Keratinocyte (primary cell): ENCODE data around the gene KRTAP4-11. TPM values are rescaled to one million over a fixed set of nuclear protein-coding genes. Genes with fewer than 3 reads are reported as not detected.
"Not testable (repeated sequence)": the region's sequence is repeated elsewhere in the genome, so short reads cannot be mapped to it uniquely, and the experiment has no call there.

ENCODE experiments used
- DNase-seq: peaks from one replicate; pipeline ENCODE4 v3.0.0-alpha.2; 2011; ENCODE audit warnings: low read depth, missing footprints, low spot score
- FAIRE-seq: peaks from 2 replicates; lab custom pipeline; 2011; peaks lifted over from hg19 to GRCh38; lab: Jason Lieb, UNC
- H2AFZ ChIP-seq: 2 replicates; pipeline ENCODE4 v1.6.0; 2012; ENCODE audit warnings: low read length, control low read depth, inconsistent platforms; ENCODE audit not compliant: control insufficient read depth
- H3K27ac ChIP-seq: 2 replicates; pipeline ENCODE4 v1.5.1; 2011; ENCODE audit warnings: low read length; ENCODE audit not compliant: control insufficient read depth, insufficient read depth
- H3K27me3 ChIP-seq: 3 replicates; pipeline ENCODE4 v1.6.0; 2011; ENCODE audit warnings: low read length; ENCODE audit not compliant: control insufficient read depth, insufficient read depth; ENCODE audit errors: extremely low read depth
- H3K36me3 ChIP-seq, 2 experiments: 2 replicates in 1 of 2; 3 replicates in 1 of 2; pipeline ENCODE4 v1.5.1; 2011; ENCODE audit warnings: low read length in 2 of 2, mild to moderate bottlenecking in 1 of 2; ENCODE audit not compliant: control insufficient read depth in 2 of 2, insufficient read depth in 2 of 2; ENCODE audit errors: extremely low read depth in 1 of 2
- H3K4me1 ChIP-seq: 3 replicates; pipeline ENCODE4 v1.5.1; 2011; ENCODE audit warnings: low read length; ENCODE audit not compliant: control insufficient read depth, insufficient read depth; ENCODE audit errors: extremely low read depth
- H3K4me2 ChIP-seq: 3 replicates; pipeline ENCODE4 v1.6.0; 2011; ENCODE audit warnings: low read depth, low read length; ENCODE audit not compliant: control insufficient read depth, insufficient read depth; ENCODE audit errors: extremely low read depth
- H3K4me3 ChIP-seq, 3 experiments: fragments of 200-600 bp in 1 of 3; sonication (generic) in 1 of 3; 2 replicates in 2 of 3; 3 replicates in 1 of 3; pipeline ENCODE4 v1.5.1; 2011 to 2016; ENCODE audit warnings: low read length in 3 of 3, mild to moderate bottlenecking in 3 of 3, control low read depth in 2 of 3, inconsistent platforms in 1 of 3, low read depth in 1 of 3, mixed read lengths in 1 of 3, mixed run types in 1 of 3, moderate library complexity in 1 of 3; ENCODE audit not compliant: control insufficient read depth in 2 of 3, insufficient read depth in 2 of 3; ENCODE audit errors: extremely low read depth in 1 of 3
- H3K79me2 ChIP-seq: 2 replicates; pipeline ENCODE4 v1.6.0; 2012; ENCODE audit warnings: low read length; ENCODE audit not compliant: control insufficient read depth, insufficient read depth
- H3K9ac ChIP-seq: 3 replicates; pipeline ENCODE4 v1.6.0; 2011; ENCODE audit warnings: low read length; ENCODE audit not compliant: control insufficient read depth, insufficient read depth; ENCODE audit errors: extremely low read depth
- H3K9me1 ChIP-seq: 3 replicates; pipeline ENCODE4 v1.6.0; 2011; ENCODE audit warnings: low read length; ENCODE audit not compliant: control insufficient read depth, insufficient read depth; ENCODE audit errors: extremely low read depth
- H3K9me3 ChIP-seq: 2 replicates; pipeline ENCODE4 v1.5.1; 2012; ENCODE audit warnings: low read depth, low read length; ENCODE audit not compliant: control insufficient read depth
- H4K20me1 ChIP-seq: 3 replicates; pipeline ENCODE4 v1.6.0; 2011; ENCODE audit warnings: low read length; ENCODE audit not compliant: control insufficient read depth, insufficient read depth; ENCODE audit errors: extremely low read depth
- EZH2 ChIP-seq: IDR thresholded peaks from one replicate; pipeline ENCODE4 v1.6.1; 2012; ENCODE audit warnings: inconsistent platforms, mild to moderate bottlenecking, low read length, moderate library complexity
- dilution Hi-C: fragments of 300-500 bp; cut with MboI; formaldehyde crosslinking; loops from one replicate; pipeline ENCODE4 v1.7.0; 2020; ENCODE audit warnings: low sequenced_read_pairs; ENCODE audit not compliant: extremely low pct_ligation_motif_present
- polyA plus RNA-seq, 5 experiments: library from polyadenylated mRNA; depleted of rRNA in 3 of 5; stranded (reverse) in 3 of 5; stranded (forward) in 1 of 5; unstranded in 1 of 5; fragments of >200 nt; gene quantifications; 1 replicate in 1 of 5; 2 replicates in 3 of 5; 3 replicates in 1 of 5; pipeline versions ENCODE4 v1.2.1 to v1.2.3, GENCODE V29; 2011 to 2012; ENCODE audit warnings: missing spikeins in 2 of 5, low read depth in 1 of 5, low replicate concordance in 1 of 5
- TF ChIP-seq, protein P1 (sequence below), 3 experiments: IDR thresholded peaks in 1 of 3; conservative IDR thresholded peaks in 1 of 3; optimal IDR thresholded peaks in 1 of 3; 2 replicates in 2 of 3; 3 replicates in 1 of 3; pipeline versions ENCODE3 to v1.5.1; 2011; ENCODE audit warnings: low read length in 3 of 3, mild to moderate bottlenecking in 3 of 3, moderate library complexity in 2 of 3, control low read depth in 1 of 3, inconsistent platforms in 1 of 3; ENCODE audit not compliant: insufficient read depth in 2 of 3; ENCODE audit errors: extremely low read depth in 1 of 3

KRTAP4-11 gene
- polyA plus RNA-seq, 1 donor (not counting 4 experiments of a cell fraction or from before 2014, with no cell fraction given) = not detected

GRCh38 chr17:41121742-41122141, 3.6 kb upstream of the KRTAP4-11 start:
- H3K4me3 ChIP-seq = no peak overlapping the region
- no peaks in the 10 kb centered on the region for H3K9me1 ChIP-seq
- H3K4me2 ChIP-seq = no peak overlapping the region
- no peak overlapping the region for H3K27ac ChIP-seq
- TF ChIP-seq EZH2 = no peak
- TF ChIP-seq, protein P1, sequence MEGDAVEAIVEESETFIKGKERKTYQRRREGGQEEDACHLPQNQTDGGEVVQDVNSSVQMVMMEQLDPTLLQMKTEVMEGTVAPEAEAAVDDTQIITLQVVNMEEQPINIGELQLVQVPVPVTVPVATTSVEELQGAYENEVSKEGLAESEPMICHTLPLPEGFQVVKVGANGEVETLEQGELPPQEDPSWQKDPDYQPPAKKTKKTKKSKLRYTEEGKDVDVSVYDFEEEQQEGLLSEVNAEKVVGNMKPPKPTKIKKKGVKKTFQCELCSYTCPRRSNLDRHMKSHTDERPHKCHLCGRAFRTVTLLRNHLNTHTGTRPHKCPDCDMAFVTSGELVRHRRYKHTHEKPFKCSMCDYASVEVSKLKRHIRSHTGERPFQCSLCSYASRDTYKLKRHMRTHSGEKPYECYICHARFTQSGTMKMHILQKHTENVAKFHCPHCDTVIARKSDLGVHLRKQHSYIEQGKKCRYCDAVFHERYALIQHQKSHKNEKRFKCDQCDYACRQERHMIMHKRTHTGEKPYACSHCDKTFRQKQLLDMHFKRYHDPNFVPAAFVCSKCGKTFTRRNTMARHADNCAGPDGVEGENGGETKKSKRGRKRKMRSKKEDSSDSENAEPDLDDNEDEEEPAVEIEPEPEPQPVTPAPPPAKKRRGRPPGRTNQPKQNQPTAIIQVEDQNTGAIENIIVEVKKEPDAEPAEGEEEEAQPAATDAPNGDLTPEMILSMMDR (optimal IDR thresholded peaks at IDR 0.05 in 1 of 3, IDR thresholded peaks at IDR 0.05 in 1 of 3, conservative IDR thresholded peaks at IDR 0.05 in 1 of 3; ENCODE audit: extremely low read depth in 1 of 3, insufficient read depth in 2 of 3, low read length in 3 of 3) = no peak
- no peak overlapping the region for H2AFZ ChIP-seq
- H3K36me3 ChIP-seq = no peaks in the 10 kb centered on the region
- FAIRE-seq (no peak), DNase-seq (no peak)
- H3K79me2 ChIP-seq = no peaks in the 10 kb centered on the region
- H3K4me1 ChIP-seq = peaks cover 12% of the 10 kb centered on the region
- no peaks in the 10 kb centered on the region for H4K20me1 ChIP-seq
- no peak overlapping the region for H3K9ac ChIP-seq
- no peaks in the 10 kb centered on the region for H3K9me3 ChIP-seq
- dilution Hi-C loops = no loop called here
- no peaks in the 10 kb centered on the region for H3K27me3 ChIP-seq

DNA sequence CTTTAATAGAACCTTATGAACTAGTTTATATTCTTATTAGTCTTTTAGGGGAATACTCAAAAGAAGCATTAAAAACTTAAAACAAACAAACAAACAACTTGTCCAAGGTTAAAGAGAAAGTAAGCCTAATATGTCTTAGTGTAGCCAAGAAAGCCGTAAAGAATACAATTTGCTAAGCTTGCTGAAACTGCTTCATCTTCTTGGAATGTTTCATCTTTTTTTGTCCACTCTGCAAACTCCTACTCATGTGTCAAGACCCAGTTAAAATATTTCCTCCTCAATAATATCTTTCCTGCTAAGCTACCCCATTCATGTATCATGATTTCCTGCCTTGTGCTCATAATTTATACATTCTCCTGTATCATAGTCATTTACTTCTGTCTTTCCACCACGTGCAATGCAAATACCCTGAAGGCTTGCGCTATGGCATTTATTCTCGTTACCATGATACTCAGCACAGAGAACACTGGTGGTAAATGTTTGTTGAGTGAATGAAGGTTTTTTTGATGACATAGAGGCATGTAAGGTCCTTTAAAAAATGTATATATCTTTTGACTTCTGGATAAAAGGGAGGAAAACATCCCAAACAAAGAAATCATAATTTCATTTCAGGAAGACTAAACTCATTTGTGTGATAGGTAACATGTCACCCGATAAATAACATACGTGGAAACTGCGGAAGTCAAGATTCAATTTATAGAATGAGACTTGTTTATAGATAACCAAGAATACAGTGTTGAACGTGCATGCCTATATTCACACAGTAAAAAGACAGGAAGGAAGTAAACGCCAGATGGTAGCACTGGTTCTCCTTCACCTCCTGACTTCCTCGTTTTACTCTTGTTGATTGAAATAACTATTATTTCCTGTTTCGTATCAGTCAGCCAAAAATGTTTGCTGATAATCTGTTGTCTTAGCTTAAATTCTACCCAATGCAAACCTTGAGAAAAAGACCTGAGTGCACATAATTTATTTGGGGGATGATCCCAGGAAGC, 1.8 kb upstream of the KRTAP4-11 start:
- H3K9ac ChIP-seq, H3K9me1 ChIP-seq, H3K9me3 ChIP-seq, H3K27me3 ChIP-seq, H4K20me1 ChIP-seq, H3K79me2 ChIP-seq, H3K4me3 ChIP-seq, H3K4me2 ChIP-seq, dilution Hi-C loops, H2AFZ ChIP-seq, H3K36me3 ChIP-seq, H3K27ac ChIP-seq, DNase-seq: not testable (repeated sequence)
- H3K4me1 ChIP-seq = peaks cover 18% of the 10 kb centered on the region
- FAIRE-seq = peak; percentile 89
